CD4-positive, alpha-beta T cell (primary cell): Measurements from ENCODE around the gene OR8K5. TPM values are rescaled to one million over a fixed set of nuclear protein-coding genes. Genes with fewer than 3 reads are reported as not detected.
"Not testable (repeated sequence)": the region's sequence is repeated elsewhere in the genome, so short reads cannot be mapped to it uniquely, and the experiment has no call there.

Experiments used
- ATAC-seq: fragments of 200-7000 bp; cut with Tn5 transposase; one replicate; pipeline ENCODE4 v1.10.0; 2022; ENCODE audit warnings: mild to moderate bottlenecking; ENCODE audit not compliant: poor library complexity
- CTCF ChIA-PET: fragments of 350-600 bp; sonication (Branson Sonifier 250); formaldehyde crosslinking; loops from one replicate; lab custom pipeline; 2021; ENCODE audit warnings: antibody characterized with exemption, inconsistent platforms; lab: Charles Lee
- POLR2A ChIA-PET: fragments of 350-600 bp; sonication (Branson Sonifier 250); formaldehyde crosslinking; loops from one replicate; lab custom pipeline; 2021; ENCODE audit warnings: antibody characterized with exemption, inconsistent platforms; lab: Charles Lee
- DNase-seq, 14 experiments: peaks; one replicate each; pipeline ENCODE4 v3.0.0-alpha.2; 2013 to 2020; ENCODE audit warnings: mixed read lengths in 2 of 14
- H3K27ac ChIP-seq, 2 donors: one replicate each; pipeline versions ENCODE4 v1.5.1 to v1.7.0; 2013; ENCODE audit warnings: low read length in 2 of 2, low read depth in 1 of 2, mild to moderate bottlenecking in 1 of 2
- H3K27me3 ChIP-seq, 2 experiments: 1 replicate in 1 of 2; 2 replicates in 1 of 2; pipeline versions ENCODE4 v1.6.1 to v1.7.0; 2013; ENCODE audit warnings: low read length in 2 of 2, control low read depth in 1 of 2, mild to moderate bottlenecking in 1 of 2, moderate library complexity in 1 of 2; ENCODE audit not compliant: insufficient read depth in 2 of 2, control insufficient read depth in 1 of 2
- H3K36me3 ChIP-seq: one replicate; pipeline ENCODE4 v1.6.1; 2013; ENCODE audit warnings: low read length, control low read depth; ENCODE audit not compliant: insufficient read depth
- H3K4me1 ChIP-seq: one replicate; pipeline ENCODE4 v1.6.1; 2013; ENCODE audit warnings: low read length, control low read depth; ENCODE audit not compliant: insufficient read depth
- H3K4me3 ChIP-seq: one replicate; pipeline ENCODE4 v1.5.1; 2013; ENCODE audit warnings: mild to moderate bottlenecking, low read length, moderate library complexity
- H3K9me3 ChIP-seq, 2 experiments: 1 replicate in 1 of 2; 2 replicates in 1 of 2; pipeline versions ENCODE4 v1.6.1 to v1.7.0; 2013; ENCODE audit warnings: low read length in 2 of 2, mild to moderate bottlenecking in 2 of 2, control low read depth in 1 of 2, moderate library complexity in 1 of 2; ENCODE audit not compliant: control insufficient read depth in 1 of 2, insufficient read depth in 1 of 2
- H3K27ac Mint-ChIP-seq: one replicate; pipeline ENCODE4 v1.8.0; 2020; ENCODE audit warnings: mixed read lengths
- H3K27me3 Mint-ChIP-seq: one replicate; pipeline ENCODE4 v1.8.0; 2021; ENCODE audit warnings: mixed read lengths
- H3K36me3 Mint-ChIP-seq: one replicate; pipeline ENCODE4 v1.8.0; 2021; ENCODE audit warnings: low read depth, mixed read lengths
- H3K4me1 Mint-ChIP-seq: one replicate; pipeline ENCODE4 v1.8.0; 2021; ENCODE audit warnings: low read depth, mixed read lengths
- H3K4me3 Mint-ChIP-seq: one replicate; pipeline ENCODE4 v1.8.0; 2020; ENCODE audit warnings: mild to moderate bottlenecking, mixed read lengths
- H3K9me3 Mint-ChIP-seq: one replicate; pipeline ENCODE4 v1.8.0; 2020; ENCODE audit warnings: mixed read lengths
- CTCF ChIP-seq: fragments of 200-600 bp; IDR thresholded peaks from one replicate; pipeline ENCODE4 v1.8.0; 2022; ENCODE audit warnings: antibody characterized with exemption, mild to moderate bottlenecking
- intact Hi-C, 2 experiments: fragments of 100-400 bp; cut with DNase I in 1 of 2; cut with micrococcal nuclease in 1 of 2; formaldehyde crosslinking; loops; one replicate each; pipeline versions ENCODE4 v1.15.1 to v1.9.0; 2023 to 2025; cut with DNase I, micrococcal nuclease
- total RNA-seq, 174 experiments: library from RNA in 2 of 174; stranded (reverse) in 2 of 174; gene quantifications; one replicate each; pipeline ENCODE4 v1.2.3 and lab custom pipeline; 2021 to 2026

OR8K5 gene
- total RNA-seq, 2 experiments from 2014 or later = not detected

GRCh38 chr11:56152333-56152732 lies 7.8 kb downstream of the OR8K5 start:
- TF ChIP-seq CTCF = no peak
- no peaks in the 10 kb centered on the region for H3K36me3 Mint-ChIP-seq
- DNase-seq (no peak), ATAC-seq (no peak)
- H3K4me1 Mint-ChIP-seq = no peaks in the 10 kb centered on the region
- H3K27me3 Mint-ChIP-seq = no peaks in the 10 kb centered on the region
- Histone ChIP-seq H3K27me3 (no peaks in the 10 kb centered on the region), H3K27ac (no peak overlapping the region), H3K4me1 (no peaks in the 10 kb centered on the region), H3K9me3 (peaks cover 5 to 24% of the 10 kb centered on the region in 2 experiments), H3K36me3 (no peaks in the 10 kb centered on the region), H3K4me3 (no peak overlapping the region)
- intact Hi-C loops = no loop called here
- no peak overlapping the region for H3K27ac Mint-ChIP-seq
- CTCF ChIA-PET = no interaction called here
- peaks cover 30% of the 10 kb centered on the region for H3K9me3 Mint-ChIP-seq
- POLR2A ChIA-PET = no interaction called here
- no peak overlapping the region for H3K4me3 Mint-ChIP-seq

GRCh38 chr11:56151376-56151775 lies 8.7 kb downstream of the OR8K5 start:
- no peak for ATAC-seq
- H3K27ac Mint-ChIP-seq = no peak overlapping the region
- intact Hi-C loops = no loop called here
- ChIA-PET CTCF (no interaction called here), POLR2A (interaction anchor here (0.6 kb wide), 1 partner anchor 41 kb away, joined by 3 read pairs; no protein-coding TSS in a partner anchor)
- no peaks in the 10 kb centered on the region for H3K36me3 Mint-ChIP-seq
- no peaks in the 10 kb centered on the region for H3K4me1 Mint-ChIP-seq
- Histone ChIP-seq H3K9me3 (peaks cover 5 to 24% of the 10 kb centered on the region in 2 experiments), H3K27ac (no peak overlapping the region), H3K27me3 (no peaks in the 10 kb centered on the region), H3K4me3 (no peak overlapping the region), H3K36me3 (no peaks in the 10 kb centered on the region), H3K4me1 (no peaks in the 10 kb centered on the region)
- no peak for TF ChIP-seq CTCF
- H3K27me3 Mint-ChIP-seq = no peaks in the 10 kb centered on the region
- H3K9me3 Mint-ChIP-seq = peaks cover 26% of the 10 kb centered on the region
- DNase-seq = no peak
- H3K4me3 Mint-ChIP-seq = no peak overlapping the region

- H3K36me3 Mint-ChIP-seq, H3K4me3 Mint-ChIP-seq, H3K4me1 ChIP-seq, H3K4me1 Mint-ChIP-seq, H3K27me3 ChIP-seq, H3K9me3 Mint-ChIP-seq, H3K27ac Mint-ChIP-seq, H3K27me3 Mint-ChIP-seq, ATAC-seq, DNase-seq, H3K27ac ChIP-seq, intact Hi-C loops, H3K4me3 ChIP-seq, POLR2A ChIA-PET, H3K36me3 ChIP-seq, CTCF ChIA-PET: not testable (repeated sequence)
- H3K9me3 ChIP-seq = peaks cover 0 to 16% of the 10 kb centered on the region in 2 experiments
Measured at GRCh38 chr11:56143681-56144080, 16.4 kb downstream of the OR8K5 start.

- H3K9me3 Mint-ChIP-seq = peaks cover 2% of the 10 kb centered on the region
- ChIA-PET CTCF (no interaction called here), POLR2A (no interaction called here)
- Histone ChIP-seq H3K4me1 (no peaks in the 10 kb centered on the region), H3K4me3 (no peak within 1 kb of the TSS), H3K27me3 (no peaks in the 10 kb centered on the region), H3K9me3 (peaks cover 0 to 14% of the 10 kb centered on the region in 2 experiments), H3K36me3 (no peaks in the 10 kb centered on the region), H3K27ac (no peak within 1 kb of the TSS)
- DNase-seq (no peak), ATAC-seq (no peak)
- H3K36me3 Mint-ChIP-seq = no peaks in the 10 kb centered on the region
- no peak for TF ChIP-seq CTCF
- H3K27ac Mint-ChIP-seq = no peak within 1 kb of the TSS
- no peaks in the 10 kb centered on the region for H3K4me1 Mint-ChIP-seq
- no peaks in the 10 kb centered on the region for H3K27me3 Mint-ChIP-seq
- no peak within 1 kb of the TSS for H3K4me3 Mint-ChIP-seq
- intact Hi-C loops = no loop called here
Measured at GRCh38 chr11:56140151-56140661, 19.9 kb downstream of the OR8K5 start, which contains the start of gene OR8J3. OR8J3 (minus strand) TSS chr11:56140201; CDS start chr11:56137718, 2,483 bp downstream.
